ENCODE results near the gene LPP. TPM values are rescaled to one million over a fixed set of nuclear protein-coding genes. Genes with fewer than 3 reads are reported as not detected.

The LPP gene
- total and polyA plus RNA-seq, 2 of the 13 experiments (the other 11 are each of a cell fraction or from before 2014, with no cell fraction given) = 19.2 to 29.9 TPM

DNA sequence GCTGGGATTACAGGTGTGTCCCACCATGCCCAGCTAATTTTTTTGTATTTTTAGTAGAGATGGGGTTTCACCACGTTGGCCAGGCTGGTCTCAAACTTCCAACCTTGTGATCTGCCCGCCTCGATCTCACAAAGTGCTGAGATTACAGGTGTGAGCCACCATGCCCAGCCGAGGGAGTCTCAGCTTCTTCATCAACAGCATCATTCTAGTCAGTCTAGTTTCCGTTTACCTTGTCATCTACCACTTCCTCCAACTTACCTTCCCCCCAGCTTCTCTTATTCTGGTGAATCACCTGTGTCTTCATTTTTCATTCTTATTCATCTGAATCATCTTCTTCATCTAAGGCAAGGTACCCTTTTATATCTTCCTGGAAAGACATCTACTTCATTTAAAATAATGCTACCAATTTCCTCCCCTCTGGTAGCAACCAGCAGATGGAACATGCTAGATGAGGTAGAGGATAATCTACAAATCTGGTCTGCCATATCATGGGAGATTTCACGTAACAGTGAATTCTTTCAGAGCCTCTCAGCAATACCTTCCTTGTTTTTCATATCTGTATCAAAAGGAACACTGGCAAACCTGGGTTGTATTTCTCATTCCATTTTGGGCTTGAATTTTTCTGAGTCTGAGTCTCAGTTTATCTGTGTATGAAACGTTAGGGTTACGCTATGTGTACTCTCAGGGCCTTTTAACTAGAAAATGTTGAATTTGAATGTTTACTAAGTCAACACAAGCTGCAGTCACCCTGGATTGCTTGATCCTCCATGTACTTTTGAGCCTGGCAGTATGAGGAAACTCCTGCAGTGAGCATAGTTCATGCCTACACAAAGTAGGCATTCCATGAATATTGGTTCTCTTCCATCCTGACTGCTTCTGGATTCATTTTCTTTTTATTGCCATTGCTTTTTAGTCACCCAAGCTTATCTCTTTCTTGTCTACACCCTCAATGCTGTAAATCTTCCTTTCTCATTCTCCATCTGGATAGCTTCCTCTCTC is 16.8 kb downstream of the LPP start (continued):
- TF ChIP-seq KDM4B (CRISPR knock-in tag; IDR thresholded peaks at IDR 0.05) (peak; percentile 77), SMYD3 (CRISPR knock-in tag; IDR thresholded peaks at IDR 0.05) (peak; percentile 44; the same call in 1 of the 2 replicates), PHF20 (CRISPR knock-in tag; IDR thresholded peaks at IDR 0.05) (peak; percentile 43; the same call in 1 of the 2 replicates), ZNF761 (CRISPR knock-in tag; conservative IDR thresholded peaks at IDR 0.05) (no peak), HNRNPLL (IDR thresholded peaks at IDR 0.05; ENCODE audit: low read depth, low read length, poor library complexity, severe bottlenecking) (no peak), KDM2A (CRISPR knock-in tag; IDR thresholded peaks at IDR 0.05; ENCODE audit: borderline replicate concordance, low read depth) (no peak), TEAD3 (CRISPR knock-in tag; optimal IDR thresholded peaks at IDR 0.05; ENCODE audit: borderline replicate concordance) (peak; percentile 96), PATZ1 (CRISPR knock-in tag; IDR thresholded peaks at IDR 0.05) (peak; percentile 59; the same call in 1 of the 2 replicates), ZNF251 (CRISPR knock-in tag; IDR thresholded peaks at IDR 0.05) (no peak), TRIM24 (CRISPR knock-in tag; IDR thresholded peaks at IDR 0.05) (peak; percentile 38; the same call in 1 of the 2 replicates), THAP11 (CRISPR knock-in tag; IDR thresholded peaks at IDR 0.05) (peak; percentile 76), SCMH1 (CRISPR knock-in tag; IDR thresholded peaks at IDR 0.05; ENCODE audit: borderline replicate concordance) (no peak), ZNF576 (CRISPR knock-in tag; IDR thresholded peaks at IDR 0.05) (no peak), MED1 (CRISPR knock-in tag; IDR thresholded peaks at IDR 0.05) (peak; percentile 95), PAF1 (CRISPR knock-in tag; IDR thresholded peaks at IDR 0.05) (no peak), FOSL1 (CRISPR knock-in tag; IDR thresholded peaks at IDR 0.05; ENCODE audit: borderline replicate concordance) (peak; percentile 41; the same call in 1 of the 2 replicates), FOXO4 (CRISPR knock-in tag; conservative IDR thresholded peaks at IDR 0.05) (no peak), ZNF788 (CRISPR knock-in tag; IDR thresholded peaks at IDR 0.05; ENCODE audit: borderline replicate concordance) (no peak), EED (CRISPR knock-in tag; IDR thresholded peaks at IDR 0.05) (no peak), NFYB (CRISPR knock-in tag; IDR thresholded peaks at IDR 0.05) (no peak), FOXM1 (CRISPR knock-in tag; IDR thresholded peaks at IDR 0.05) (no peak), ZMYM3 (CRISPR knock-in tag; IDR thresholded peaks at IDR 0.05) (peak; percentile 68; the same call in 1 of the 2 replicates), KDM5B (CRISPR knock-in tag; IDR thresholded peaks at IDR 0.05; ENCODE audit: borderline replicate concordance) (no peak)
- TF ChIP-seq, protein P1, sequence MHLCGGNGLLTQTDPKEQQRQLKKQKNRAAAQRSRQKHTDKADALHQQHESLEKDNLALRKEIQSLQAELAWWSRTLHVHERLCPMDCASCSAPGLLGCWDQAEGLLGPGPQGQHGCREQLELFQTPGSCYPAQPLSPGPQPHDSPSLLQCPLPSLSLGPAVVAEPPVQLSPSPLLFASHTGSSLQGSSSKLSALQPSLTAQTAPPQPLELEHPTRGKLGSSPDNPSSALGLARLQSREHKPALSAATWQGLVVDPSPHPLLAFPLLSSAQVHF (CRISPR knock-in tag; IDR thresholded peaks at IDR 0.05) = no peak
